Activated CD4-positive, alpha-beta T cell treated with anti-CD3 and anti-CD28 coated beads, Interleukin-2, amount 10 ng/mL, durations not matched to agents 24 days and 14 days (primary cell): ENCODE results near the gene TTC3. TPM values are rescaled to one million over a fixed set of nuclear protein-coding genes. Genes with fewer than 3 reads are reported as not detected.

Experiments used
- DNase-seq: peaks from one replicate; pipeline ENCODE4 v3.0.0; 2022
- H3K27ac Mint-ChIP-seq: one replicate; pipeline ENCODE4 v1.8.0; 2022; ENCODE audit warnings: mild to moderate bottlenecking, mixed read lengths
- H3K27me3 Mint-ChIP-seq: one replicate; pipeline ENCODE4 v1.8.0; 2022; ENCODE audit warnings: mixed read lengths
- H3K36me3 Mint-ChIP-seq: one replicate; pipeline ENCODE4 v1.8.0; 2022; ENCODE audit warnings: low read depth, mild to moderate bottlenecking, mixed read lengths
- H3K4me1 Mint-ChIP-seq: one replicate; pipeline ENCODE4 v1.8.0; 2021; ENCODE audit warnings: mixed read lengths
- H3K4me3 Mint-ChIP-seq: one replicate; pipeline ENCODE4 v1.8.0; 2022; ENCODE audit warnings: mild to moderate bottlenecking, moderate library complexity, mixed read lengths
- H3K9me3 Mint-ChIP-seq: one replicate; pipeline ENCODE4 v1.8.0; 2021; ENCODE audit warnings: mixed read lengths
- intact Hi-C: fragments of 100-400 bp; cut with micrococcal nuclease; formaldehyde crosslinking; loops from one replicate; pipeline ENCODE4 v1.15.1; 2023
- total RNA-seq: library from RNA; stranded (reverse); gene quantifications from 2 replicates; pipeline ENCODE4 v1.2.3, GENCODE V29; 2022

Gene TTC3
- total RNA-seq, 1 donor from 2014 or later: 62.4 TPM

DNA sequence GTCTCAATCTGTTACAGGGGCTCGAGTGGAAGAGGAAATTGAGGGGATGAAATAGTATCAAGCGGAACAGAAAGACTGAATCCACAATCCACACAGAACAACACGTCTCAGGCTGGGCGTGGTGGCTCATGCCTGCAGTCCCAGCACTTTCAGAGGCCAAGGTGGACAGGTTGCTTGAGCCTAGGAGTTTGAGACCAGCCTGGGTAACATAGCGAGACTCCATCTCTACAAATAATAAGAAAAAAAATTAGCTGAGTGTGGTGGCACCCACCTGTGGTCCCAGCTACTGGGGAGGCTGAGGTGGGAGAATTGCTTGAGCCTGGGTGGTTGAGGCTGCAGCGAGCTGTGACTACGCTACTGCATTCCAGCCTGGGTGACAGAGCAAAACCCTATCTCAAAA lies 168.4 kb downstream of the TTC3 start:
- intact Hi-C loops: no loop called here
- Mint-ChIP-seq H3K9me3 (no peaks in the 10 kb centered on the region), H3K27ac (peak overlapping the region; percentile 63), H3K4me3 (no peak overlapping the region), H3K4me1 (peaks cover 69% of the 10 kb centered on the region), H3K36me3 (peaks cover 44% of the 10 kb centered on the region), H3K27me3 (no peaks in the 10 kb centered on the region)
- DNase-seq: peak; percentile 53

GRCh38 chr21:37243961-37244360 lies 170.9 kb downstream of the TTC3 start:
- H3K4me1 Mint-ChIP-seq: peaks cover 61% of the 10 kb centered on the region

DNA sequence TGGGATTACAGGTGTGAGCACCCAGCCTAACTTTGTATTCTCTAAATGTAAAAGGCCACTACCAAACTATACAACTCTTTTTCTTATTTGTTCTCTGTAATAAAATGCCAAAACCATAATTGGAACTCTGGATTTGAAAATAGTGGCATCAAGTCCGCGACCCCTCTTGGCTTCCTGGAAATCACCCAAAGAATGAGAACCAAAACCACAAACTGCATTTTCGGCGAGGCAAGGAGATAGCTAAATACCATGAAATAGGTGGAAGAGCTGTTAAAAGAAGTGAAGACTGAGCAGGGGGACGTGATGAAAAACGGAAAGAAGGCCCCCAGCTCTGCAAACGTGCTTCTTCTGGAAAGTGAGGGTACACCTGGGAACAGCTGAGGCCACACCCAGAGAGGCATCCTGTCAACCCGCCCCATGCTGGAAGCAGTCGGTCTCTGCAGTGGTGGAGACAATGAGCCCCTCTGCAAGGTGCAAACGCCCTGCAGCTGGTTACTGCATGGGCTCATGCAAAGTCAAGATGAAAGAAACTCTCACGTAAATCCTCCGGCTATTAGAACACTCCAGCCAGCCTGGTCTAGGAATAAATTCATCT lies 171.5 kb downstream of the TTC3 start:
- peak; percentile 77 for DNase-seq
- Mint-ChIP-seq H3K4me3 (peak overlapping the region; percentile 82), H3K4me1 (peaks cover 60% of the 10 kb centered on the region), H3K27ac (peak overlapping the region; percentile 85), H3K36me3 (peaks cover 38% of the 10 kb centered on the region), H3K27me3 (no peaks in the 10 kb centered on the region), H3K9me3 (no peaks in the 10 kb centered on the region)
- intact Hi-C loops: no loop called here

More at GRCh38 chr21:37243961-37244360, 170.9 kb downstream of the TTC3 start:
- H3K9me3 Mint-ChIP-seq: no peaks in the 10 kb centered on the region
- peak overlapping the region; percentile 85 for H3K27ac Mint-ChIP-seq
- peak; percentile 52 for DNase-seq
- H3K27me3 Mint-ChIP-seq: no peaks in the 10 kb centered on the region
- H3K4me3 Mint-ChIP-seq: peak overlapping the region; percentile 36
- peaks cover 38% of the 10 kb centered on the region for H3K36me3 Mint-ChIP-seq
- intact Hi-C loops: no loop called here

DNA sequence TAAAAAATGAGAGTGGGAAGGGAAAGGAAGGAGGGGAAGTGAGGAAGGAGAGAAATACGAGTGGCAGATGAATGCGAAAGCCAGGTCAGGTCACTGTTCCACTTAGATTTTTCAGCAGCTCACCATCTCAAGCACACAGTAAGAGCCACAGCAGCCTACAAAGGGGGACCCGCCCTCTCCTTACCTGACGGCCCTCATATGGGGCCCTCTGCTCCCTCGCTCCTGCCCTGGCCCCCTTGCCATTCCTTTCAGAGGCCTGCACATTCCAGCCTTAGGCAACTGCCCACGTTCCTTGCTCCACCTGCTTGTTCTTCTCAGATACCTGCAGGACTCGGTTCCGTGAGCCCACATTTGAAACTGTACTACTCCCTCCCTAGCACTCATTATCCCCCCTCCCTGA lies 172.1 kb downstream of the TTC3 start:
- no peaks in the 10 kb centered on the region for H3K9me3 Mint-ChIP-seq
- H3K4me3 Mint-ChIP-seq: peak overlapping the region; percentile 82
- no peak for DNase-seq
- peaks cover 61% of the 10 kb centered on the region for H3K4me1 Mint-ChIP-seq
- intact Hi-C loops: no loop called here
- peak overlapping the region; percentile 85 for H3K27ac Mint-ChIP-seq
- no peaks in the 10 kb centered on the region for H3K27me3 Mint-ChIP-seq
- H3K36me3 Mint-ChIP-seq: peaks cover 38% of the 10 kb centered on the region

- Mint-ChIP-seq H3K36me3 (peaks cover 29% of the 10 kb centered on the region), H3K27ac (no peak overlapping the region)
- intact Hi-C loops: no loop called here
Observed at GRCh38 chr21:37248298-37248697, 175.2 kb downstream of the TTC3 start.

DNA sequence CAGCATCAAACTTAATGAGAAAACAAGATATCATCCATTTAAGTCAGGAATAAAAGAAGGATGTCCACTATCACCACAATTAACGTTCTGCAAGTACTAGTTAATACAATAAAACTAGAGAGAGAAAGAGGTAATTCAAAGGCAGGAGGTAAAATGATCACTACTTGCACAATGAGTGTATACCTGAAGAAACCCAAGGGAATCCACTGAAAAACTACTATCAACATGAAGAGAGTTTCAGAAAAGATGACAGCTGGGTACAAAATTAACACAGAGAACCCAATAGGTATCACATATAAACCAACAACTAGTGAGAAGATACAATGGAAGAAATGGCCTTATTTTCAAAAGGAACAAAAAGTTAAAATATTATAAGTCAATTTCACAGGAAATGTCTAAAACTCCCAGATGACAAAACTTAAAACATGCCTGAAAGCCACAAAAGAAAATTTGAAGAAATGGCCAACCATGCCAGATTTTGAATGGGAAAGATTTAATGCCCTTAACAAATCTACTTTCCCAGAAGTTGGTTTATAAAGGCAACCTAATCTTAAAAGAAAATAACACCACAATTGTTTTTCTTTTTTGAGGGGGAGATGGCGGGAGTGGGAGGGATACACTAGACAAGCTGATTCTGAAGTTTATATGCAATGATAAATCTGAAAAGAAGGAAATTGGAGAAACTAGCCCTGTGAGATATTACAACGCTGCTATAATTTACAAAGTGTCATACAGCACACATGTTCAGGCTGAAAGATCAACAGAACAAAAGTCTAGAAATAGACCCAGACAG lies 176.3 kb downstream of the TTC3 start:
- no peaks in the 10 kb centered on the region for H3K9me3 Mint-ChIP-seq
- H3K4me3 Mint-ChIP-seq: no peak overlapping the region
- intact Hi-C loops: no loop called here

More at GRCh38 chr21:37248298-37248697, 175.2 kb downstream of the TTC3 start:
- Mint-ChIP-seq H3K9me3 (no peaks in the 10 kb centered on the region), H3K4me1 (peaks cover 59% of the 10 kb centered on the region), H3K4me3 (no peak overlapping the region), H3K27me3 (no peaks in the 10 kb centered on the region)
- no peak for DNase-seq

GRCh38 chr21:37251294-37251634 lies 178.2 kb downstream of the TTC3 start:
- Mint-ChIP-seq H3K4me3 (no peak overlapping the region), H3K36me3 (peaks cover 25% of the 10 kb centered on the region), H3K4me1 (peaks cover 40% of the 10 kb centered on the region)

More for the DNA sequence above, 176.3 kb downstream of the TTC3 start:
- DNase-seq: no peak
- Mint-ChIP-seq H3K27ac (peak overlapping the region; percentile 8), H3K36me3 (peaks cover 31% of the 10 kb centered on the region), H3K4me1 (peaks cover 55% of the 10 kb centered on the region), H3K27me3 (no peaks in the 10 kb centered on the region)

More at GRCh38 chr21:37251294-37251634, 178.2 kb downstream of the TTC3 start:
- H3K27ac Mint-ChIP-seq: no peak overlapping the region
- DNase-seq: no peak
- no peaks in the 10 kb centered on the region for H3K27me3 Mint-ChIP-seq
- intact Hi-C loops: loop anchor here (10.0 kb wide), 1 partner anchor 926 kb away; the partner anchor contains the start of gene MORC3
- no peaks in the 10 kb centered on the region for H3K9me3 Mint-ChIP-seq

Other genes starting within 250 kb of the TTC3 start
- 15.3 and 16.5 TPM in 2 replicates for gene HLCS, start 106.6 kb upstream of the TTC3 start, total RNA-seq
- 0.26 TPM in 1 of 2 replicates, not detected in the other for gene RIPPLY3, start 66.6 kb upstream of the TTC3 start, total RNA-seq
- gene PIGP, start 183 bp upstream of the TTC3 start, total RNA-seq: 19.0 and 19.4 TPM in 2 replicates
- gene VPS26C, start 194.1 kb downstream of the TTC3 start, total RNA-seq: 52.8 and 60.0 TPM in 2 replicates